ENCODE results near the gene STIL.

Gene STIL

GRCh38 chr1:47209725-47210325 lies 104.1 kb downstream of the STIL start:
- Histone ChIP-seq H3K79me1 (ENCODE audit: low read length) (no peaks in the 10 kb centered on the region), H2BK120ac (ENCODE audit: insufficient read depth, low read length, poor library complexity) (no peak overlapping the region), H2AK5ac (ENCODE audit: low read length) (no peak overlapping the region), H4K12ac (ENCODE audit: low read depth, low read length) (no peak overlapping the region), H4K8ac (ENCODE audit: low read depth, low read length) (no peak overlapping the region), H3K23ac (ENCODE audit: low read length) (no peak overlapping the region), H3K4me2 (ENCODE audit: low read length) (no peak overlapping the region), H3K9me3 (ENCODE audit: insufficient read depth, low read depth, low read length) (peaks cover 1% of the 10 kb centered on the region), H3K27me3 (ENCODE audit: insufficient read depth, low read length) (peaks cover 7% of the 10 kb centered on the region), H2BK5ac (ENCODE audit: low read depth, low read length, poor library complexity) (no peak overlapping the region), H2BK12ac (ENCODE audit: low read length) (no peak overlapping the region), H4K91ac (ENCODE audit: low read depth, low read length) (no peak overlapping the region), H3K9ac (ENCODE audit: low read length) (no peak overlapping the region), H3K4me3 (ENCODE audit: low read depth, low read length) (no peak overlapping the region), H3K27ac (ENCODE audit: low read depth, low read length) (no peak overlapping the region), H3K14ac (ENCODE audit: low read length) (no peak overlapping the region), H3K36me3 (ENCODE audit: control insufficient read depth in 1 of 2, insufficient read depth in 2 of 2, low read length in 2 of 2) (no peaks in the 10 kb centered on the region), H3K4ac (ENCODE audit: low read depth, low read length) (no peak overlapping the region), H2AFZ (ENCODE audit: insufficient read depth, low read length, poor library complexity) (no peak overlapping the region), H3K4me1 (ENCODE audit: control insufficient read depth in 1 of 2, insufficient read depth in 2 of 2, low read length in 2 of 2) (peaks cover 0 to 5% of the 10 kb centered on the region in 2 experiments), H3K79me2 (ENCODE audit: control insufficient read depth, insufficient read depth, low read length, poor library complexity) (no peaks in the 10 kb centered on the region), H3K18ac (ENCODE audit: low read length) (no peak overlapping the region)
- DNase-seq, result no peak
- WGBS (ENCODE audit: extremely low coverage, insufficient coverage, insufficient read length), result no CpG with 5 or more reads among the region's 3 CpGs

- Histone ChIP-seq H3K14ac (ENCODE audit: low read length) (no peak overlapping the region), H3K79me1 (ENCODE audit: low read length) (no peaks in the 10 kb centered on the region), H2BK12ac (ENCODE audit: low read length) (no peak overlapping the region), H2BK120ac (ENCODE audit: insufficient read depth, low read length, poor library complexity) (no peak overlapping the region), H3K9ac (ENCODE audit: low read length) (no peak overlapping the region), H3K4ac (ENCODE audit: low read depth, low read length) (no peak overlapping the region), H3K36me3 (ENCODE audit: control insufficient read depth in 1 of 2, insufficient read depth in 2 of 2, low read length in 2 of 2) (no peaks in the 10 kb centered on the region), H3K27me3 (ENCODE audit: insufficient read depth, low read length) (peaks cover 7% of the 10 kb centered on the region), H4K8ac (ENCODE audit: low read depth, low read length) (no peak overlapping the region), H3K4me1 (ENCODE audit: control insufficient read depth in 1 of 2, insufficient read depth in 2 of 2, low read length in 2 of 2) (peaks cover 0 to 5% of the 10 kb centered on the region in 2 experiments), H3K4me2 (ENCODE audit: low read length) (no peak overlapping the region), H3K27ac (ENCODE audit: low read depth, low read length) (no peak overlapping the region), H2BK5ac (ENCODE audit: low read depth, low read length, poor library complexity) (no peak overlapping the region), H4K12ac (ENCODE audit: low read depth, low read length) (no peak overlapping the region), H3K18ac (ENCODE audit: low read length) (no peak overlapping the region), H4K91ac (ENCODE audit: low read depth, low read length) (no peak overlapping the region), H3K23ac (ENCODE audit: low read length) (no peak overlapping the region), H2AFZ (ENCODE audit: insufficient read depth, low read length, poor library complexity) (no peak overlapping the region), H3K79me2 (ENCODE audit: control insufficient read depth, insufficient read depth, low read length, poor library complexity) (no peaks in the 10 kb centered on the region), H2AK5ac (ENCODE audit: low read length) (no peak overlapping the region), H3K9me3 (ENCODE audit: insufficient read depth, low read depth, low read length) (peaks cover 1% of the 10 kb centered on the region), H3K4me3 (ENCODE audit: low read depth, low read length) (no peak overlapping the region)
- DNase-seq, result no peak
- WGBS (ENCODE audit: extremely low coverage, insufficient coverage, insufficient read length), result no CpG with 5 or more reads among the region's 8 CpGs
Measured at GRCh38 chr1:47209091-47209490, 104.9 kb downstream of the STIL start.

GRCh38 chr1:47208374-47208850 lies 105.5 kb downstream of the STIL start:
- H3K27me3 ChIP-seq (ENCODE audit: insufficient read depth, low read length), result peaks cover 7% of the 10 kb centered on the region
- DNase-seq, result no peak
- H3K23ac ChIP-seq (ENCODE audit: low read length), result no peak overlapping the region
- no peak overlapping the region for H2BK12ac ChIP-seq (ENCODE audit: low read length)
- H3K27ac ChIP-seq (ENCODE audit: low read depth, low read length), result no peak overlapping the region
- H2AFZ ChIP-seq (ENCODE audit: insufficient read depth, low read length, poor library complexity), result no peak overlapping the region
- H2BK120ac ChIP-seq (ENCODE audit: insufficient read depth, low read length, poor library complexity), result no peak overlapping the region
- no peak overlapping the region for H4K12ac ChIP-seq (ENCODE audit: low read depth, low read length)
- no peak overlapping the region for H4K8ac ChIP-seq (ENCODE audit: low read depth, low read length)
- no peak overlapping the region for H3K4ac ChIP-seq (ENCODE audit: low read depth, low read length)
- no peaks in the 10 kb centered on the region for H3K79me2 ChIP-seq (ENCODE audit: control insufficient read depth, insufficient read depth, low read length, poor library complexity)
- H3K14ac ChIP-seq (ENCODE audit: low read length), result no peak overlapping the region
- no peak overlapping the region for H2BK5ac ChIP-seq (ENCODE audit: low read depth, low read length, poor library complexity)
- WGBS (ENCODE audit: extremely low coverage, insufficient coverage, insufficient read length), result no CpG with 5 or more reads among the region's 11 CpGs
- H2AK5ac ChIP-seq (ENCODE audit: low read length), result no peak overlapping the region
- no peak overlapping the region for H4K91ac ChIP-seq (ENCODE audit: low read depth, low read length)
- H3K4me2 ChIP-seq (ENCODE audit: low read length), result no peak overlapping the region
- no peaks in the 10 kb centered on the region for H3K36me3 ChIP-seq (ENCODE audit: control insufficient read depth in 1 of 2, insufficient read depth in 2 of 2, low read length in 2 of 2)
- peaks cover 1% of the 10 kb centered on the region for H3K9me3 ChIP-seq (ENCODE audit: insufficient read depth, low read depth, low read length)
- H3K9ac ChIP-seq (ENCODE audit: low read length), result no peak overlapping the region
- no peak overlapping the region for H3K4me3 ChIP-seq (ENCODE audit: low read depth, low read length)
- no peak overlapping the region for H3K18ac ChIP-seq (ENCODE audit: low read length)
- H3K4me1 ChIP-seq (ENCODE audit: control insufficient read depth in 1 of 2, insufficient read depth in 2 of 2, low read length in 2 of 2), result peaks cover 0 to 5% of the 10 kb centered on the region in 2 experiments
- H3K79me1 ChIP-seq (ENCODE audit: low read length), result no peaks in the 10 kb centered on the region

- Histone ChIP-seq H4K12ac (ENCODE audit: low read depth, low read length) (no peak overlapping the region), H4K91ac (ENCODE audit: low read depth, low read length) (no peak overlapping the region), H3K4me3 (ENCODE audit: low read depth, low read length) (no peak overlapping the region), H4K8ac (ENCODE audit: low read depth, low read length) (no peak overlapping the region), H2AK5ac (ENCODE audit: low read length) (no peak overlapping the region), H3K14ac (ENCODE audit: low read length) (no peak overlapping the region), H3K79me2 (ENCODE audit: control insufficient read depth, insufficient read depth, low read length, poor library complexity) (no peaks in the 10 kb centered on the region), H3K4ac (ENCODE audit: low read depth, low read length) (no peak overlapping the region), H3K79me1 (ENCODE audit: low read length) (no peaks in the 10 kb centered on the region), H3K4me1 (ENCODE audit: control insufficient read depth in 1 of 2, insufficient read depth in 2 of 2, low read length in 2 of 2) (peaks cover 0 to 5% of the 10 kb centered on the region in 2 experiments), H3K9me3 (ENCODE audit: insufficient read depth, low read depth, low read length) (peaks cover 1% of the 10 kb centered on the region), H3K9ac (ENCODE audit: low read length) (no peak overlapping the region), H2BK120ac (ENCODE audit: insufficient read depth, low read length, poor library complexity) (no peak overlapping the region), H3K27ac (ENCODE audit: low read depth, low read length) (no peak overlapping the region), H3K36me3 (ENCODE audit: control insufficient read depth in 1 of 2, insufficient read depth in 2 of 2, low read length in 2 of 2) (no peaks in the 10 kb centered on the region), H2BK12ac (ENCODE audit: low read length) (no peak overlapping the region), H3K23ac (ENCODE audit: low read length) (no peak overlapping the region), H3K27me3 (ENCODE audit: insufficient read depth, low read length) (peaks cover 7% of the 10 kb centered on the region), H3K18ac (ENCODE audit: low read length) (no peak overlapping the region), H2AFZ (ENCODE audit: insufficient read depth, low read length, poor library complexity) (no peak overlapping the region), H2BK5ac (ENCODE audit: low read depth, low read length, poor library complexity) (no peak overlapping the region), H3K4me2 (ENCODE audit: low read length) (no peak overlapping the region)
- no peak for DNase-seq
- no CpG with 5 or more reads among the region's 8 CpGs for WGBS (ENCODE audit: extremely low coverage, insufficient coverage, insufficient read length)
Measured at GRCh38 chr1:47207803-47208373, 106.1 kb downstream of the STIL start.

Data from trophoblast cell (in vitro differentiated cells and primary cell).